OCI-LY3 (cell line): Measurements from ENCODE around the gene STPG3.

ENCODE experiments used
- H2AFZ ChIP-seq: fragments of 200-600, 300-600 bp; shearing (Covaris generic); 2 replicates; pipeline ENCODE4 v1.6.0; 2014; ENCODE audit warnings: antibody characterized with exemption, low read depth, low read length
- H3K27ac ChIP-seq: fragments of 200-600, 300-600 bp; sonication (generic); 2 replicates; pipeline ENCODE4 v1.5.1; 2014; ENCODE audit warnings: mild to moderate bottlenecking, low read length, moderate library complexity, mixed read lengths
- H3K27me3 ChIP-seq: fragments of 200-600, 300-600 bp; sonication (generic); 2 replicates; pipeline ENCODE4 v1.6.1; 2014; ENCODE audit warnings: low read depth, low read length, mixed read lengths
- H3K36me3 ChIP-seq: fragments of 200-600, 300-600 bp; sonication (generic); replicated peaks from 2 replicates; pipeline ENCODE3; 2014; ENCODE audit warnings: low read depth, low read length, mixed read lengths
- H3K4me1 ChIP-seq: fragments of 300-600, 200-600 bp; sonication (generic); 2 replicates; pipeline ENCODE4 v1.6.1; 2014; ENCODE audit warnings: low read length, mixed read lengths
- H3K4me2 ChIP-seq: fragments of 200-600, 300-600 bp; sonication (generic); 2 replicates; pipeline ENCODE4 v1.6.1; 2014; ENCODE audit warnings: low read length, mixed read lengths
- H3K4me3 ChIP-seq: fragments of 300-600, 200-600 bp; sonication (generic); 2 replicates; pipeline ENCODE4 v1.5.1; 2014; ENCODE audit warnings: antibody characterized with exemption, mild to moderate bottlenecking, low read length, moderate library complexity
- H3K79me2 ChIP-seq: fragments of 300-600, 200-600 bp; shearing (Covaris generic); 2 replicates; pipeline ENCODE4 v1.6.1; 2014; ENCODE audit warnings: mild to moderate bottlenecking, low read length, mixed read lengths
- H3K9ac ChIP-seq: fragments of 300-600, 200-600 bp; shearing (Covaris generic); 2 replicates; pipeline ENCODE4 v1.6.0; 2014; ENCODE audit warnings: mild to moderate bottlenecking, low read length, moderate library complexity
- H3K9me3 ChIP-seq: fragments of 200-600, 300-600 bp; shearing (Covaris generic); 2 replicates; pipeline ENCODE4 v1.6.1; 2014; ENCODE audit warnings: low read length, mixed read lengths; ENCODE audit not compliant: insufficient read depth
- H4K20me1 ChIP-seq: fragments of 200-600, 300-600 bp; sonication (generic); 2 replicates; pipeline ENCODE4 v1.6.1; 2016; ENCODE audit warnings: low read length, mixed read lengths; ENCODE audit not compliant: insufficient read depth
- CTCF ChIP-seq: fragments of 200-600, 300-600 bp; sonication (generic); IDR thresholded peaks from 2 replicates; pipeline ENCODE4 v1.5.1; 2014; ENCODE audit warnings: antibody characterized with exemption, low read length, low read depth
- EZH2phosphoT487 ChIP-seq: fragments of 200-600 bp; shearing (Covaris generic); IDR thresholded peaks from 2 replicates; pipeline ENCODE4 v1.6.1; 2018; ENCODE audit warnings: antibody characterized with exemption, mixed run types, low read depth

STPG3 gene

GRCh38 chr9:137299203-137299565, 48.1 kb downstream of the STPG3 start:
- TF ChIP-seq CTCF (peak; percentile 24), EZH2phosphoT487 (no peak)
- H3K9me3 ChIP-seq: no peaks in the 10 kb centered on the region
- H3K27me3 ChIP-seq: no peaks in the 10 kb centered on the region
- H3K9ac ChIP-seq: peak overlapping the region; percentile 39; the same call in 1 of the 2 replicates
- H3K27ac ChIP-seq: peak overlapping the region; percentile 43
- peak overlapping the region; percentile 77 for H2AFZ ChIP-seq
- H3K4me3 ChIP-seq: peak overlapping the region; percentile 54
- no peaks in the 10 kb centered on the region for H3K79me2 ChIP-seq
- H4K20me1 ChIP-seq: no peaks in the 10 kb centered on the region
- no peaks in the 10 kb centered on the region for H3K36me3 ChIP-seq
- peaks cover 33% of the 10 kb centered on the region for H3K4me1 ChIP-seq
- peak overlapping the region; percentile 73 for H3K4me2 ChIP-seq

DNA sequence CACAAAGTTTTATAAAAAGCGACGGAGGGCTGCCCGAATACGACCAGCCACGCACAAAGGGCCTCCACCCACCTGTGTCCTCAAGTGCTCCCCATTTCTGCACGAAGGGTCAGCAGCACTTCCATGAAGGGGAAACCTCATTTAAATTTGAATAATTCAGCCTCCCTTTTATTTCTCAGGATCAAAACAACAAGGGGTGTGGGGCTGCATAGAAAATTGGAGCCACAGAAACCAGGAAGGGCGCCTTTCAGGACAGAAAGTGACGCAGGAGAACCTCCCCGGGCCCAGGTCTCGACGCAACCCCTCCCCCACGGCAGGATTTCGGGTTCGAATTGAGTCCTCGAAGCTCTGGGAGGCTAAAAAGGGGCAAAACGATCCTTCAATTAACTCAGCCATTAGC, 48.9 kb downstream of the STPG3 start:
- peaks cover 33% of the 10 kb centered on the region for H3K4me1 ChIP-seq
- H3K4me2 ChIP-seq: peak overlapping the region; percentile 73

DNA sequence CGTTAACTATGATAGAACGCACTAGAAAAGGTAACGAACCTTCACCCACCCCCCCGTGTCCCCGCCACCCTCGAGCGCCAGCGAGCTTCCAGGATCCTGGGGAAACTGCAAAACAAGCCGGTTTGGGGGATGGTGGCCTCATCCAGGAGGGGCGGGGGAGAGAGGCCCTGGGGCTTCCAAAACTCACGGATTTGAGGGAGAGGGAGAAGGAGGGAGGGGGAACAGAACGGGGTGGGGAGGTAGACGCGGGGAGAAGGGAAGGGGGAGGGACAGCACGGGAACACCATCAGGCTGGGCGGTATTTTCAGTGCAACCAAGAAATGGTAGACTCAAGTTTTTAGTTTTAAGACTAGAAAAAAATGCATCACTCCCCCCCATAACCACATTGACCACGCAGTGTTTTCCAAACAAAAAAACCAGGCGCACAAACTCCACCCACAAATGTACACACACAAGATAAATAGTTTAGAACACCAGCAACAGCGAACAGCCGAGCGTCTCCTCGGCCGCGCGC, 49.5 kb downstream of the STPG3 start:
- H3K9me3 ChIP-seq: no peaks in the 10 kb centered on the region
- H3K4me3 ChIP-seq: no peak overlapping the region
- no peaks in the 10 kb centered on the region for H3K79me2 ChIP-seq
- TF ChIP-seq CTCF (no peak), EZH2phosphoT487 (no peak)
- H3K27ac ChIP-seq: no peak overlapping the region
- H3K9ac ChIP-seq: no peak overlapping the region
- H3K27me3 ChIP-seq: no peaks in the 10 kb centered on the region
- H3K4me1 ChIP-seq: peaks cover 33% of the 10 kb centered on the region
- H3K4me2 ChIP-seq: no peak overlapping the region
- H3K36me3 ChIP-seq: no peaks in the 10 kb centered on the region
- H4K20me1 ChIP-seq: no peaks in the 10 kb centered on the region
- H2AFZ ChIP-seq: no peak overlapping the region

More for the DNA sequence above, 48.9 kb downstream of the STPG3 start:
- TF ChIP-seq EZH2phosphoT487 (no peak), CTCF (no peak)
- Histone ChIP-seq H3K9ac (no peak overlapping the region), H3K27me3 (no peaks in the 10 kb centered on the region), H2AFZ (no peak overlapping the region), H3K9me3 (no peaks in the 10 kb centered on the region), H3K4me3 (no peak overlapping the region), H3K79me2 (no peaks in the 10 kb centered on the region), H3K36me3 (no peaks in the 10 kb centered on the region), H3K27ac (no peak overlapping the region), H4K20me1 (no peaks in the 10 kb centered on the region)

- H3K36me3 ChIP-seq: no peaks in the 10 kb centered on the region
- H3K27ac ChIP-seq: no peak overlapping the region
- H3K9ac ChIP-seq: no peak overlapping the region
- H3K4me3 ChIP-seq: no peak overlapping the region
- H4K20me1 ChIP-seq: no peaks in the 10 kb centered on the region
- no peaks in the 10 kb centered on the region for H3K27me3 ChIP-seq
- H3K4me1 ChIP-seq: peaks cover 33% of the 10 kb centered on the region
- H3K79me2 ChIP-seq: no peaks in the 10 kb centered on the region
- H3K4me2 ChIP-seq: no peak overlapping the region
- TF ChIP-seq CTCF: no peak
- TF ChIP-seq EZH2phosphoT487: no peak
- H3K9me3 ChIP-seq: no peaks in the 10 kb centered on the region
- H2AFZ ChIP-seq: no peak overlapping the region
Measured at GRCh38 chr9:137301081-137301947, 50.2 kb downstream of the STPG3 start.
